Natural killer cell (primary cell): ENCODE data around the gene C2CD3. TPM values are rescaled to one million over a fixed set of nuclear protein-coding genes. Genes with fewer than 3 reads are reported as not detected.
A peak's percentile ranks its signal among the peaks of the same experiment; 100 is the strongest.

Source experiments
- ATAC-seq, 3 donors: fragments of 150-1000 bp in 2 of 3; fragments of 200-7000 bp in 1 of 3; cut with Tn5 transposase; 1 replicate in 1 of 3; 2 replicates in 2 of 3; pipeline ENCODE4 v1.10.0; 2021; ENCODE audit warnings: mild to moderate bottlenecking in 2 of 3, moderate library complexity in 2 of 3
- DNase-seq, 2 donors: peaks; one replicate each; pipeline versions ENCODE4 v3.0.0 to v3.0.0-alpha.2; 2013 to 2021; ENCODE audit warnings: mixed read lengths in 1 of 2
- H3K27ac ChIP-seq: one replicate; pipeline ENCODE4 v1.5.1; 2013; ENCODE audit warnings: mild to moderate bottlenecking, low read length
- H3K27me3 ChIP-seq: one replicate; pipeline ENCODE4 v1.6.1; 2013; ENCODE audit warnings: low read length; ENCODE audit not compliant: control insufficient read depth, insufficient read depth
- H3K36me3 ChIP-seq: one replicate; pipeline ENCODE4 v1.6.1; 2013; ENCODE audit warnings: low read length; ENCODE audit not compliant: control insufficient read depth, insufficient read depth
- H3K4me1 ChIP-seq: one replicate; pipeline ENCODE4 v1.6.1; 2013; ENCODE audit warnings: low read length; ENCODE audit not compliant: control insufficient read depth, insufficient read depth
- H3K4me3 ChIP-seq: one replicate; pipeline ENCODE4 v1.5.1; 2013; ENCODE audit warnings: low read length
- H3K9me3 ChIP-seq: one replicate; pipeline ENCODE4 v1.6.1; 2013; ENCODE audit warnings: low read length; ENCODE audit not compliant: control insufficient read depth, insufficient read depth
- H3K27ac Mint-ChIP-seq, 2 donors: one replicate each; pipeline ENCODE4 v1.8.0; 2022; ENCODE audit warnings: mild to moderate bottlenecking in 2 of 2, mixed read lengths in 2 of 2, moderate library complexity in 1 of 2
- H3K27me3 Mint-ChIP-seq, 2 donors: one replicate each; pipeline ENCODE4 v1.8.0; 2022; ENCODE audit warnings: low read depth in 2 of 2, mixed read lengths in 2 of 2
- H3K36me3 Mint-ChIP-seq: one replicate; pipeline ENCODE4 v1.8.0; 2022; ENCODE audit warnings: mixed read lengths
- H3K4me1 Mint-ChIP-seq, 2 donors: one replicate each; pipeline ENCODE4 v1.8.0; 2022; ENCODE audit warnings: mixed read lengths in 2 of 2
- H3K4me3 Mint-ChIP-seq: one replicate; pipeline ENCODE4 v1.8.0; 2022; ENCODE audit warnings: mild to moderate bottlenecking, moderate library complexity, mixed read lengths
- H3K9me3 Mint-ChIP-seq, 2 donors: one replicate each; pipeline ENCODE4 v1.8.0; 2022; ENCODE audit warnings: mixed read lengths in 2 of 2
- CTCF ChIP-seq: fragments of 200-600 bp; IDR thresholded peaks from one replicate; pipeline ENCODE4 v1.8.0; 2022; ENCODE audit warnings: antibody characterized with exemption
- WGBS: methylation state at CpG from one replicate; pipeline ENCODE4 v1.1.7; 2013; ENCODE audit warnings: missing lambda C conversion rate; ENCODE audit not compliant: insufficient coverage; 5-methylcytosine and 5-hydroxymethylcytosine counted together
- intact Hi-C: fragments of 100-400 bp; cut with micrococcal nuclease; formaldehyde crosslinking; loops from one replicate; pipeline ENCODE4 v1.14.2; 2022
- total RNA-seq, 4 donors: library from RNA; stranded (reverse); fragments of 120-200 nt in 1 of 4; gene quantifications; one replicate each; pipeline versions ENCODE4 v1.2.3 to v1.2.4, GENCODE V29; 2013 to 2022

C2CD3 gene
- total RNA-seq, 3 donors from 2014 or later (not counting 1 experiment from before 2014, with no cell fraction given), result 55.0 to 67.6 (median 58.1) TPM

- H3K27ac ChIP-seq, result no peak overlapping the region
- DNase-seq, result no peak
- Mint-ChIP-seq H3K9me3 (no peaks in the 10 kb centered on the region), H3K36me3 (no peaks in the 10 kb centered on the region), H3K27me3 (no peaks in the 10 kb centered on the region), H3K27ac (peak overlapping the region in 1 of 2 donors; percentile 42), H3K4me1 (peaks cover 22 to 23% of the 10 kb centered on the region in 2 donors), H3K4me3 (no peak overlapping the region)
- no peak for ATAC-seq
- peaks cover 5% of the 10 kb centered on the region for H3K36me3 ChIP-seq
- intact Hi-C loops, result no loop called here
- H3K9me3 ChIP-seq, result no peaks in the 10 kb centered on the region
- WGBS, result 93% methylated on average over 5 of the region's 5 CpGs
- peaks cover 65% of the 10 kb centered on the region for H3K4me1 ChIP-seq
- H3K27me3 ChIP-seq, result no peaks in the 10 kb centered on the region
- TF ChIP-seq CTCF, result no peak
- no peak overlapping the region for H3K4me3 ChIP-seq
Observed at GRCh38 chr11:74015919-74016684, 154.7 kb downstream of the C2CD3 start.

- intact Hi-C loops, result no loop called here
- DNase-seq (no peak), ATAC-seq (no peak)
- Histone ChIP-seq H3K4me1 (peaks cover 65% of the 10 kb centered on the region), H3K27ac (no peak overlapping the region), H3K4me3 (no peak overlapping the region), H3K36me3 (peaks cover 5% of the 10 kb centered on the region), H3K27me3 (no peaks in the 10 kb centered on the region), H3K9me3 (no peaks in the 10 kb centered on the region)
- peaks cover 33 to 35% of the 10 kb centered on the region in 2 donors for H3K4me1 Mint-ChIP-seq
- no peaks in the 10 kb centered on the region for H3K36me3 Mint-ChIP-seq
- no peaks in the 10 kb centered on the region for H3K9me3 Mint-ChIP-seq
- no peaks in the 10 kb centered on the region for H3K27me3 Mint-ChIP-seq
- no peak for TF ChIP-seq CTCF
- no peak overlapping the region for H3K27ac Mint-ChIP-seq
- no peak overlapping the region for H3K4me3 Mint-ChIP-seq
- WGBS, result 70% methylated on average over 2 of the region's 2 CpGs
Observed at GRCh38 chr11:74014880-74015279, 155.9 kb downstream of the C2CD3 start.

- DNase-seq (no peak), ATAC-seq (no peak)
- Histone ChIP-seq H3K27me3 (no peaks in the 10 kb centered on the region), H3K9me3 (no peaks in the 10 kb centered on the region), H3K27ac (no peak overlapping the region), H3K4me3 (no peak overlapping the region), H3K4me1 (peaks cover 65% of the 10 kb centered on the region), H3K36me3 (peaks cover 5% of the 10 kb centered on the region)
- peaks cover 35 to 48% of the 10 kb centered on the region in 2 donors for H3K4me1 Mint-ChIP-seq
- no peak for TF ChIP-seq CTCF
- no peak overlapping the region for H3K27ac Mint-ChIP-seq
- WGBS, result 99% methylated on average over 8 of the region's 8 CpGs
- no peaks in the 10 kb centered on the region for H3K27me3 Mint-ChIP-seq
- H3K36me3 Mint-ChIP-seq, result no peaks in the 10 kb centered on the region
- intact Hi-C loops, result no loop called here
- H3K9me3 Mint-ChIP-seq, result no peaks in the 10 kb centered on the region
- no peak overlapping the region for H3K4me3 Mint-ChIP-seq
Observed at GRCh38 chr11:74013141-74013540, 157.7 kb downstream of the C2CD3 start.
